DOHH2 (cell line): ENCODE results near the gene NUBP2.
A peak's percentile ranks its signal among the peaks of the same experiment; 100 is the strongest.

Experiments
- H3F3A ChIP-seq: fragments of 200-600 bp; sonication (generic), shearing (Covaris generic); 2 replicates; pipeline ENCODE4 v1.6.0; 2016; ENCODE audit warnings: antibody characterized with exemption, mild to moderate bottlenecking; ENCODE audit not compliant: control insufficient read depth, insufficient read depth
- H3K27ac ChIP-seq: fragments of 200-600 bp; sonication (generic); 2 replicates; pipeline ENCODE4 v1.5.1; 2014; ENCODE audit warnings: low read depth, mild to moderate bottlenecking, low read length, moderate library complexity
- H3K27me3 ChIP-seq: fragments of 200-600 bp; sonication (generic); 2 replicates; pipeline ENCODE4 v1.6.1; 2014; ENCODE audit warnings: mild to moderate bottlenecking, low read length, mixed read lengths; ENCODE audit not compliant: control insufficient read depth
- H3K36me3 ChIP-seq: fragments of 200-600 bp; sonication (generic); 2 replicates; pipeline ENCODE4 v1.6.1; 2014; ENCODE audit warnings: mild to moderate bottlenecking, low read length, moderate library complexity, mixed read lengths; ENCODE audit not compliant: control insufficient read depth
- H3K4me1 ChIP-seq: fragments of 200-600 bp; sonication (generic); 2 replicates; pipeline ENCODE4 v1.6.1; 2014; ENCODE audit warnings: mild to moderate bottlenecking, low read length, mixed read lengths; ENCODE audit not compliant: control insufficient read depth
- H3K4me2 ChIP-seq: fragments of 200-600 bp; sonication (generic); 2 replicates; pipeline ENCODE4 v1.6.0; 2014; ENCODE audit warnings: mild to moderate bottlenecking, low read length, moderate library complexity
- H3K4me3 ChIP-seq: fragments of 200-600 bp; sonication (generic); 2 replicates; pipeline ENCODE4 v1.5.1; 2014; ENCODE audit warnings: mild to moderate bottlenecking, low read length, mixed read lengths
- H3K79me2 ChIP-seq: fragments of 200-600 bp; sonication (generic); 2 replicates; pipeline ENCODE4 v1.6.1; 2014; ENCODE audit warnings: mild to moderate bottlenecking, low read length, mixed read lengths; ENCODE audit not compliant: control insufficient read depth
- H3K9me2 ChIP-seq: fragments of 200-600 bp; sonication (generic); replicated peaks from 2 replicates; pipeline ENCODE4 v1.6.1; 2014; ENCODE audit warnings: mild to moderate bottlenecking, low read length, mixed read lengths; ENCODE audit not compliant: control insufficient read depth
- H3K9me3 ChIP-seq: fragments of 200-600 bp; sonication (generic); 2 replicates; pipeline ENCODE4 v1.6.1; 2014; ENCODE audit warnings: antibody characterized with exemption, low read length, mixed read lengths; ENCODE audit not compliant: control insufficient read depth, insufficient read depth
- H4K20me1 ChIP-seq: fragments of 200-600 bp; sonication (generic); 2 replicates; pipeline ENCODE4 v1.6.0; 2014; ENCODE audit warnings: low read depth, mild to moderate bottlenecking, antibody characterized with exemption, low read length, moderate library complexity; ENCODE audit not compliant: control insufficient read depth, insufficient read depth
- CTCF ChIP-seq: fragments of 200-600 bp; sonication (generic); IDR thresholded peaks from one replicate; pipeline ENCODE4 v1.5.1; 2014; ENCODE audit warnings: antibody characterized with exemption, mild to moderate bottlenecking, low read depth, low read length; ENCODE audit not compliant: poor library complexity, severe bottlenecking
- EZH2phosphoT487 ChIP-seq: fragments of 200-600 bp; sonication (generic); IDR thresholded peaks from 2 replicates; pipeline ENCODE4 v1.6.1; 2017; ENCODE audit warnings: borderline replicate concordance, mild to moderate bottlenecking, antibody characterized with exemption, low read length, moderate library complexity, mixed read lengths

Gene NUBP2

GRCh38 chr16:1822801-1823200, 40.0 kb downstream of the NUBP2 start:
- no peaks in the 10 kb centered on the region for H3K9me3 ChIP-seq
- H3K4me1 ChIP-seq: peaks cover 11% of the 10 kb centered on the region
- no peak overlapping the region for H3K27ac ChIP-seq
- TF ChIP-seq EZH2phosphoT487 (no peak), CTCF (no peak)
- no peaks in the 10 kb centered on the region for H3K27me3 ChIP-seq
- peaks cover 12% of the 10 kb centered on the region for H3K79me2 ChIP-seq
- no peak overlapping the region for H3K4me3 ChIP-seq
- H3K4me2 ChIP-seq: no peak overlapping the region
- 0 out of 2 replicates have a peak, but pooled peaks cover 5% of the 10 kb centered on the region for H3F3A ChIP-seq
- H3K9me2 ChIP-seq: no peaks in the 10 kb centered on the region
- H4K20me1 ChIP-seq: no peaks in the 10 kb centered on the region
- H3K36me3 ChIP-seq: no peaks in the 10 kb centered on the region

- Histone ChIP-seq H4K20me1 (0 out of 2 replicates have a peak, but pooled peaks cover 2% of the 10 kb centered on the region), H3K9me2 (no peaks in the 10 kb centered on the region), H3K27ac (no peak overlapping the region), H3K36me3 (no peaks in the 10 kb centered on the region), H3K79me2 (peaks cover 22% of the 10 kb centered on the region), H3K4me3 (no peak overlapping the region), H3F3A (peaks cover 10% of the 10 kb centered on the region; the same call in 1 of the 2 replicates), H3K4me1 (peaks cover 21% of the 10 kb centered on the region), H3K9me3 (no peaks in the 10 kb centered on the region), H3K27me3 (no peaks in the 10 kb centered on the region), H3K4me2 (no peak overlapping the region)
- TF ChIP-seq EZH2phosphoT487 (no peak), CTCF (peak; percentile 55)
These were observed 41.1 kb downstream of the NUBP2 start for GRCh38 chr16:1823821-1824220.

- peaks cover 10% of the 10 kb centered on the region; the same call in 1 of the 2 replicates for H3F3A ChIP-seq
- H3K4me2 ChIP-seq: peak overlapping the region; percentile 94
- 0 out of 2 replicates have a peak, but pooled peaks cover 3% of the 10 kb centered on the region for H4K20me1 ChIP-seq
- no peaks in the 10 kb centered on the region for H3K36me3 ChIP-seq
- H3K27me3 ChIP-seq: no peaks in the 10 kb centered on the region
- peak overlapping the region; percentile 91 for H3K4me3 ChIP-seq
- TF ChIP-seq EZH2phosphoT487 (no peak), CTCF (no peak)
- no peaks in the 10 kb centered on the region for H3K9me2 ChIP-seq
- H3K9me3 ChIP-seq: no peaks in the 10 kb centered on the region
- peaks cover 24% of the 10 kb centered on the region for H3K4me1 ChIP-seq
- H3K27ac ChIP-seq: no peak overlapping the region
- peaks cover 27% of the 10 kb centered on the region for H3K79me2 ChIP-seq
These were observed 42.7 kb downstream of the NUBP2 start for GRCh38 chr16:1825381-1825863.
